GM12878 (cell line): ENCODE measurements around the gene C10orf71. TPM values are rescaled to one million over a fixed set of nuclear protein-coding genes. Genes with fewer than 3 reads are reported as not detected.

ENCODE experiments used
- ATAC-seq: fragments of 200-7000 bp; cut with Tn5 transposase; 3 replicates; pipeline ENCODE4 v1.9.1; 2020; ENCODE audit warnings: mild to moderate bottlenecking, moderate library complexity
- BruUV-seq: library from RNA; stranded (reverse); fragments of 400-500 nt; replicated peaks from 2 replicates; lab custom pipeline; 2021; lab: Mats Ljungman, UMichigan
- CTCF ChIA-PET: fragments of 300-600 bp; sonication (Branson Sonifier 250); formaldehyde crosslinking; extraction: SDS; loops from one replicate; lab custom pipeline; 2021; ENCODE audit warnings: inconsistent platforms; lab: Yijun Ruan, JAX
- POLR2A ChIA-PET: fragments of 350-600 bp; formaldehyde crosslinking; extraction: SDS; loops from one replicate; lab custom pipeline; 2021; ENCODE audit warnings: inconsistent platforms; lab: Charles Lee
- RAD21 ChIA-PET: fragments of 300-600 bp; sonication (Branson Sonifier 250); formaldehyde crosslinking; loops from one replicate; lab custom pipeline; 2023; ENCODE audit warnings: antibody characterized with exemption; ENCODE audit not compliant: unreplicated experiment; lab: Charles Lee
- SMC1A ChIA-PET: fragments of 300-600 bp; sonication (Branson Sonifier 250); formaldehyde crosslinking; loops from one replicate; lab custom pipeline; 2023; ENCODE audit not compliant: unreplicated experiment, uncharacterized antibody; lab: Charles Lee
- DNase-seq: peaks from one replicate; pipeline ENCODE4 v3.0.0-alpha.2; 2011; ENCODE audit warnings: low read depth, low spot score
- FAIRE-seq: peaks from 3 replicates; lab custom pipeline; 2011; peaks lifted over from hg19 to GRCh38; lab: Jason Lieb, UNC
- H2AFZ ChIP-seq: 2 replicates; pipeline ENCODE4 v1.6.0; 2011; ENCODE audit warnings: low read depth, low read length, control low read depth; ENCODE audit not compliant: control insufficient read depth
- H3K27ac ChIP-seq: 2 replicates; pipeline ENCODE4 v1.5.1; 2011; ENCODE audit warnings: control low read depth; ENCODE audit not compliant: control insufficient read depth, insufficient read depth
- H3K27me3 ChIP-seq, 2 experiments: replicated peaks in 1 of 2; 2 replicates each; pipeline versions ENCODE4 v1.6.0 to v1.6.1; 2011; ENCODE audit warnings: low read length in 1 of 2; ENCODE audit not compliant: control insufficient read depth in 2 of 2, insufficient read depth in 2 of 2
- H3K36me3 ChIP-seq, 2 experiments: 2 replicates each; pipeline ENCODE4 v1.5.1; 2011; ENCODE audit warnings: low read length in 1 of 2; ENCODE audit not compliant: control insufficient read depth in 2 of 2, insufficient read depth in 2 of 2
- H3K4me1 ChIP-seq: 2 replicates; pipeline ENCODE4 v1.6.1; 2011; ENCODE audit warnings: mild to moderate bottlenecking, low read length, moderate library complexity, mixed read lengths; ENCODE audit not compliant: control insufficient read depth, insufficient read depth
- H3K4me2 ChIP-seq: 2 replicates; pipeline ENCODE4 v1.6.0; 2011; ENCODE audit warnings: control low read depth; ENCODE audit not compliant: control insufficient read depth, insufficient read depth
- H3K4me3 ChIP-seq: fragments of 200-600 bp; sonication (generic); 2 replicates; pipeline ENCODE4 v1.5.1; 2016
- H3K79me2 ChIP-seq: 2 replicates; pipeline ENCODE4 v1.6.0; 2011; ENCODE audit warnings: low read length; ENCODE audit not compliant: control insufficient read depth, insufficient read depth
- H3K9ac ChIP-seq: 2 replicates; pipeline ENCODE4 v1.8.0; 2011; ENCODE audit warnings: low read length, control low read depth, mixed read lengths; ENCODE audit not compliant: control insufficient read depth, insufficient read depth
- H3K9me3 ChIP-seq: replicated peaks from 3 replicates; pipeline ENCODE4 v1.5.1; 2011; ENCODE audit warnings: mild to moderate bottlenecking, low read length; ENCODE audit not compliant: control insufficient read depth, insufficient read depth
- H4K20me1 ChIP-seq: 2 replicates; pipeline ENCODE4 v1.6.0; 2011; ENCODE audit not compliant: control insufficient read depth, insufficient read depth
- ATF3 ChIP-seq: IDR thresholded peaks from 2 replicates; pipeline ENCODE4 v1.6.1; 2011; ENCODE audit warnings: low read depth, mild to moderate bottlenecking, low read length, moderate library complexity, borderline replicate concordance; ENCODE audit errors: extremely low read depth
- ATF7 ChIP-seq: fragments of 450-650 bp; IDR thresholded peaks from 2 replicates; pipeline ENCODE4 v1.6.1; 2016; ENCODE audit warnings: low read depth, mild to moderate bottlenecking
- BHLHE40 ChIP-seq, 2 experiments: fragments of 450-650 bp in 1 of 2; IDR thresholded peaks; 2 replicates each; pipeline ENCODE4 v1.6.1; 2011 to 2017; ENCODE audit warnings: low read depth in 2 of 2, borderline replicate concordance in 1 of 2, improper control_type of control experiment in 1 of 2, low read length in 1 of 2, mild to moderate bottlenecking in 1 of 2
- CHD4 ChIP-seq: fragments of 200-600 bp; sonication (generic); IDR thresholded peaks from 2 replicates; pipeline ENCODE4 v1.6.1; 2016; ENCODE audit warnings: mild to moderate bottlenecking
- CTCF ChIP-seq, 3 experiments: IDR thresholded peaks in 2 of 3; conservative IDR thresholded peaks in 1 of 3; 2 replicates each; pipeline ENCODE4 v1.5.1; 2011; ENCODE audit warnings: low read depth in 3 of 3, low read length in 3 of 3, mild to moderate bottlenecking in 3 of 3, control low read depth in 2 of 3, moderate library complexity in 2 of 3, inconsistent platforms in 1 of 3, mixed read lengths in 1 of 3; ENCODE audit not compliant: control insufficient read depth in 2 of 3, insufficient read depth in 1 of 3; ENCODE audit errors: extremely low read depth in 1 of 3
- E2F4 ChIP-seq: IDR thresholded peaks from 2 replicates; pipeline ENCODE4 v1.6.1; 2012; ENCODE audit warnings: low read depth, low read length, improper control_type of control experiment
- HDGF ChIP-seq: fragments of 450-650 bp; IDR thresholded peaks from 2 replicates; pipeline ENCODE4 v1.6.1; 2016; ENCODE audit warnings: antibody characterized with exemption
- IKZF1 ChIP-seq: fragments of 450-650 bp; conservative IDR thresholded peaks from 2 replicates; pipeline ENCODE4 v1.6.1; 2017; ENCODE audit warnings: antibody characterized with exemption, mild to moderate bottlenecking
- IKZF2 ChIP-seq, 2 experiments: fragments of 450-650 bp; IDR thresholded peaks; 2 replicates each; pipeline ENCODE4 v1.6.1; 2017; ENCODE audit warnings: mild to moderate bottlenecking in 2 of 2, moderate library complexity in 2 of 2
- PAX5 ChIP-seq: IDR thresholded peaks from 2 replicates; pipeline ENCODE4 v1.6.1; 2011; ENCODE audit warnings: low read depth, low read length, borderline replicate concordance
- POLR2A ChIP-seq: IDR thresholded peaks from 2 replicates; pipeline ENCODE4 v1.6.1; 2011; ENCODE audit warnings: low read depth, mild to moderate bottlenecking, low read length
- POLR2AphosphoS5 ChIP-seq: IDR thresholded peaks from 2 replicates; pipeline ENCODE4 v1.6.1; 2011; ENCODE audit warnings: mild to moderate bottlenecking, low read length, inconsistent platforms
- RCOR1 ChIP-seq: conservative IDR thresholded peaks from 2 replicates; pipeline ENCODE4 v1.6.1; 2012; ENCODE audit warnings: low read depth, low read length, improper control_type of control experiment
- RFX5 ChIP-seq: IDR thresholded peaks from 2 replicates; pipeline ENCODE4 v1.6.1; 2011; ENCODE audit warnings: low read depth, low read length, improper control_type of control experiment
- SIN3A ChIP-seq: IDR thresholded peaks from 2 replicates; pipeline ENCODE4 v1.6.1; 2012; ENCODE audit warnings: low read depth, low read length, improper control_type of control experiment
- SMAD1 ChIP-seq: fragments of 450-650 bp; IDR thresholded peaks from 2 replicates; pipeline ENCODE4 v1.6.1; 2018; ENCODE audit warnings: mild to moderate bottlenecking, low read depth; ENCODE audit not compliant: partially characterized antibody
- SMC3 ChIP-seq: IDR thresholded peaks from 2 replicates; pipeline ENCODE4 v1.6.1; 2011; ENCODE audit warnings: low read length, improper control_type of control experiment, borderline replicate concordance
- SP1 ChIP-seq: IDR thresholded peaks from one replicate; pipeline ENCODE4 v1.6.1; 2011; ENCODE audit warnings: low read depth, low read length
- SREBF1 ChIP-seq: IDR thresholded peaks from 2 replicates; pipeline ENCODE4 v1.6.1; 2012; ENCODE audit warnings: mild to moderate bottlenecking, low read length
- SRF ChIP-seq, 2 experiments: IDR thresholded peaks; 2 replicates each; pipeline ENCODE4 v1.6.1; 2011; ENCODE audit warnings: low read depth in 2 of 2, low read length in 2 of 2, mild to moderate bottlenecking in 1 of 2, moderate library complexity in 1 of 2
- TCF12 ChIP-seq: IDR thresholded peaks from 2 replicates; pipeline ENCODE4 v1.6.1; 2011; ENCODE audit warnings: low read depth, mild to moderate bottlenecking, low read length
- USF2 ChIP-seq: IDR thresholded peaks from 2 replicates; pipeline ENCODE4 v1.6.1; 2011; ENCODE audit warnings: low read depth, low read length, improper control_type of control experiment, borderline replicate concordance
- ZNF622 ChIP-seq: fragments of 450-650 bp; IDR thresholded peaks from 2 replicates; pipeline ENCODE4 v1.6.1; 2017; ENCODE audit warnings: mild to moderate bottlenecking, inconsistent platforms
- WGBS: methylation state at CpG from one replicate; pipeline ENCODE4 v1.1.6; 2016; ENCODE audit warnings: low lambda C conversion rate; ENCODE audit not compliant: insufficient replicate concordance, insufficient coverage; ENCODE audit errors: missing lambda C conversion rate; 5-methylcytosine and 5-hydroxymethylcytosine counted together
- in situ Hi-C: fragments of 300-500 bp; cut with MboI; formaldehyde crosslinking; loops from 9 replicates; pipeline ENCODE4 v1.14.3; 2018; ENCODE audit warnings: mixed read lengths
- intact Hi-C: fragments of 100-400 bp; cut with micrococcal nuclease; formaldehyde crosslinking; loops from one replicate; pipeline ENCODE4 v1.14.2; 2022; ENCODE audit not compliant: unreplicated experiment
- polyA plus RNA-seq, 11 experiments: library from polyadenylated mRNA; depleted of rRNA in 4 of 11; unstranded in 6 of 11; stranded (reverse) in 5 of 11; fragments of >200 nt; fragmentation: Nextera tagmentation in 4 of 11; fragmentation: Illumina TruSeq in 1 of 11; extraction: Ambion mirVana in 4 of 11; extraction: Trizol in 1 of 11; gene quantifications; 1 replicate in 1 of 11; 2 replicates in 10 of 11; pipeline versions ENCODE4 v1.2.1 to v1.2.3, GENCODE V29; 2011 to 2016; ENCODE audit warnings: inconsistent platforms in 2 of 11, missing spikeins in 2 of 11, low read depth in 1 of 11
- total RNA-seq, 4 experiments: library from RNA; depleted of rRNA in 3 of 4; stranded (reverse); fragments of >200 nt in 3 of 4; fragmentation: Illumina TruSeq in 1 of 4; extraction: Trizol in 1 of 4; gene quantifications; 2 replicates each; pipeline versions ENCODE4 v1.2.1 to v1.2.3, GENCODE V29; 2013 to 2021

The C10orf71 gene
- total and polyA plus RNA-seq, 10 of the 15 experiments (the other 5 are each of a cell fraction or from before 2014, with no cell fraction given): not detected

GRCh38 chr10:49309691-49310411 is 10.9 kb downstream of the C10orf71 start:
- Histone ChIP-seq H3K27me3 (no peaks in the 10 kb centered on the region; a peak in 1 of 4 replicates), H4K20me1 (no peaks in the 10 kb centered on the region), H3K79me2 (no peaks in the 10 kb centered on the region), H2AFZ (no peak overlapping the region), H3K4me1 (peaks cover 13% of the 10 kb centered on the region), H3K36me3 (no peaks in the 10 kb centered on the region), H3K4me2 (peak overlapping the region; percentile 19), H3K4me3 (no peak overlapping the region), H3K27ac (no peak overlapping the region), H3K9me3 (no peaks in the 10 kb centered on the region; the same call in 2 of the 3 replicates), H3K9ac (no peak overlapping the region)
- in situ Hi-C loops: no loop called here
- BruUV-seq: no TSS peak
- DNase-seq (peak; percentile 41), ATAC-seq (peak; percentile 77), FAIRE-seq (no peak)
- SMC1A ChIA-PET: no interaction called here
- CTCF ChIA-PET: no interaction called here
- RAD21 ChIA-PET: no interaction called here
- intact Hi-C loops: loop anchor here (10.0 kb wide), 1 partner anchor 205 kb away; no protein-coding TSS in a partner anchor
- POLR2A ChIA-PET: no interaction called here
- WGBS: 35% methylated on average over 9 of the region's 9 CpGs
- no peak for TF ChIP-seq SRF (IDR thresholded peaks at IDR 0.05; ENCODE audit: low read depth in 2 of 2, low read length in 2 of 2)
- TF ChIP-seq E2F4: no peak
- TF ChIP-seq CTCF (IDR thresholded peaks at IDR 0.05 in 2 of 3, conservative IDR thresholded peaks at IDR 0.05 in 1 of 3; ENCODE audit: control insufficient read depth in 2 of 3, extremely low read depth in 1 of 3, insufficient read depth in 1 of 3, low read depth in 3 of 3, low read length in 3 of 3): no peak
- no peak for TF ChIP-seq HDGF
- TF ChIP-seq CHD4: no peak
- peak; percentile 65 to 67 for TF ChIP-seq IKZF2 (IDR thresholded peaks at IDR 0.05)
- no peak for TF ChIP-seq ATF3
- TF ChIP-seq POLR2A: no peak
- no peak for TF ChIP-seq BHLHE40 (IDR thresholded peaks at IDR 0.05; ENCODE audit: borderline replicate concordance in 1 of 2, low read depth in 2 of 2, low read length in 1 of 2)
- no peak for TF ChIP-seq POLR2AphosphoS5
- TF ChIP-seq SMAD1: no peak
- TF ChIP-seq SIN3A: no peak
- no peak for TF ChIP-seq SP1
- TF ChIP-seq IKZF1: peak; percentile 79
- TF ChIP-seq PAX5: peak; percentile 69
- TF ChIP-seq SMC3: no peak
- no peak for TF ChIP-seq ATF7
- TF ChIP-seq USF2: no peak
- no peak for TF ChIP-seq TCF12
- TF ChIP-seq RCOR1: no peak
- no peak for TF ChIP-seq SREBF1
- no peak for TF ChIP-seq RFX5
- no peak for TF ChIP-seq ZNF622
